GM18868 (cell line): ENCODE measurements around the gene DCAF4.

ENCODE experiments used
- ATAC-seq: cut with Tn5 transposase; IDR thresholded peaks from one replicate; pipeline ENCODE4 v1.9.1; 2021; ENCODE audit warnings: mild to moderate bottlenecking, moderate library complexity; ENCODE audit not compliant: unreplicated experiment

Gene DCAF4, protein sequence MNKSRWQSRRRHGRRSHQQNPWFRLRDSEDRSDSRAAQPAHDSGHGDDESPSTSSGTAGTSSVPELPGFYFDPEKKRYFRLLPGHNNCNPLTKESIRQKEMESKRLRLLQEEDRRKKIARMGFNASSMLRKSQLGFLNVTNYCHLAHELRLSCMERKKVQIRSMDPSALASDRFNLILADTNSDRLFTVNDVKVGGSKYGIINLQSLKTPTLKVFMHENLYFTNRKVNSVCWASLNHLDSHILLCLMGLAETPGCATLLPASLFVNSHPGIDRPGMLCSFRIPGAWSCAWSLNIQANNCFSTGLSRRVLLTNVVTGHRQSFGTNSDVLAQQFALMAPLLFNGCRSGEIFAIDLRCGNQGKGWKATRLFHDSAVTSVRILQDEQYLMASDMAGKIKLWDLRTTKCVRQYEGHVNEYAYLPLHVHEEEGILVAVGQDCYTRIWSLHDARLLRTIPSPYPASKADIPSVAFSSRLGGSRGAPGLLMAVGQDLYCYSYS

GRCh38 chr14:72926292-72927028, at the start of gene DCAF4:
Gene DCAF4 (plus strand): TSS chr14:72926464. CDS start chr14:72937979, 11,515 bp downstream.
- peak; percentile 95 for ATAC-seq

- ATAC-seq = no peak
Observed at GRCh38 chr14:72876710-72877063, 49.6 kb upstream of the DCAF4 start.

GRCh38 chr14:72878746-72879145, 47.5 kb upstream of the DCAF4 start:
- no peak for ATAC-seq

DNA sequence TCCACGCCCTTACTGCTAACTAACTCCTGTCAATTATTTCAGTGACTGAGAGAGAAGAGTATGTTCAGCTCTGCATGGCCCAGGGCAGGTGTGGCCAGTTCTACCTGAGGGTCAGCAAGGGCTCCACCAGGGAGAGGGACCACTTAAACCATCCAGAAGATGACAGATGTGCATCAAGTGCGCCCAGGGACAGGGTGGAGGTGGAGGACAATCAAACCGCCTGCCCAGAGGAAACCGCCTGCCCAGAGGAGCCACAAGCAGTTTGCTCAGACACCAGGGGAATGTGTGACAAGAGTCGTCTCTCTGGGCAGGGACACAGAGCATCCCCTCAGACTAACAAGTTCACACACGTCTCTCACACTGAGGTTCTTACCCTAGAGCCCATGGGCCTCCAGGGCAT, 46.8 kb upstream of the DCAF4 start:
- ATAC-seq = no peak

DNA sequence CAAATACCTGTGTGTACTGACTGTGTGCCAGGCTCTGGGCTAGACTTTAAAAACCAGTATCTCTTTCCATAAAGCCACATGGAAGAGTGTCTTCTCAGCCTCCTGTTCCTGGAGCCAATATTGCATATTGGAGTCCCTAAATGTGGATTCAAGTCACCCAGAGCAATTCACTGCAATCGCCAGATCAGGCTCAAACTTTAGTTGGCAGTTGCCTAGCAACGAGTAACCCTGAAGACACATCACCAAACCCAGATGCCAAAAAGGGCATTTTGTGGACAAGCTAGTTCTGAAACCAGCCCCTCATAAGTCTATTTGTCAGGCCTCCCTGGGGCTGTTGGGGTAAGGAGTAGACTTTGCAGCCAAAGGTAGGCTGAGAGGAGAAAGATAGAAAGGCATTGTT, 46.1 kb upstream of the DCAF4 start:
- ATAC-seq = no peak

DNA sequence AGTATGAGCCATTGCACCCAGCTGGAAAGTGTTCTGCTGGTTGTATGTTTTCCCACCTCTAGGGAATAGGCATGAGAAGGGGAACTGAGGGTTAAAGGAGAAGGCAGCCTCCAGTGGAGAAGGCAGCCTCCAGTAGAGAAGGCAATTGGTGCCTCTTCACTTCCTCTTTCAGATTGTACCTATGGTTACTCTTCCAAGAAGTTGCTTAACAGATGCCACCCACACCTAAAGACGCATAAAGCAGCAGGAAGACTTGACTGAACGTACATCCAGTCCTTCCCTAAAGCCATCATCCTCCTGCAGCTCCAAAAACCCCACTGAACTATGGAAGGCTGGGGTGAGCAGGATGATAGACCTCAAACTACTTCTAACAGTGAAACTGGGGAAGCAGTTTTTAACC, 45.4 kb upstream of the DCAF4 start:
- no peak for ATAC-seq

GRCh38 chr14:72881543-72881942, 44.7 kb upstream of the DCAF4 start:
- ATAC-seq = no peak

- ATAC-seq = no peak
Observed at GRCh38 chr14:72882047-72882446, 44.2 kb upstream of the DCAF4 start.

DNA sequence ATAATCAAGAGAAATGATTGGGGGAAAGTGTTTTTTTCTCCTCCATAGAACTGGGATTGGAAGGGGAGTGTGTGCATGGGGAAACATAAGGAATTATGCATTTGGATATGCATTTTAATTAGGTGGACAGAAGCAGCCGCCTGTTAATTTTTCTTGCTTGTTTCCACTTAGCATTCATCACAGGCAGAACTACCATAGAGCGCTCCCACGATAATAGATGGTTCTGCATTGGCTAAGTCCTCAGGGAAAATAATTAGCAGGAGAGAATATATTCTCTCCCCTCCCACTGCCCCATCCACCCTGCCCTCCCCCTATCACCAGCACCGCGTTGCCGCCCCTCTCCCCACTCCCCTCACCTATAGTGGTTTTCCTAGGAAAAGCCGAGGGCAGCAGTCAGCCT, 43.8 kb upstream of the DCAF4 start:
- no peak for ATAC-seq

GRCh38 chr14:72883109-72883508, 43.2 kb upstream of the DCAF4 start:
- ATAC-seq = no peak

GRCh38 chr14:72883961-72884360, 42.3 kb upstream of the DCAF4 start:
- peak; percentile 48 for ATAC-seq

- no peak for ATAC-seq
Observed at GRCh38 chr14:72884386-72884785, 41.9 kb upstream of the DCAF4 start.

DNA sequence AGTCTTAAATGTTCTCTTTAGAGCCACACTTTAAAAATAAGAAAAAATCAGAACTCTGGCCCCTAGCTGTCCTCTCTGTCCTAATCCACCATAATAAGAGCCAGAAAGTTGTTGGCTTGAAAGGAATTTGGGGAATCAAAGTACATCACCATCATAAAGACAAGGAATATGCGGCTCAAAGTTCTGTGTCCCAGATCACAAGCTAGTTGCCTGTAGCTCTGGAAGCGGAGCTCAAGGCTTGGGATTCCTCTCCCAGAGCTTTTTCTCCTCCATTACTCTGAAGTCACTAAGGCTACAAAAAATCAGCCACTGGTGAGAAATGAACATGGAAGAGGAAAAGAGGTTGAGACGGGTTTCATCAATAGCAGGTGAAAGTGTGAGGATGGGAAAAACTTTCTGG, 38.8 kb upstream of the DCAF4 start:
- no peak for ATAC-seq

GRCh38 chr14:72888192-72888591, 38.1 kb upstream of the DCAF4 start:
- no peak for ATAC-seq

GRCh38 chr14:72888636-72889201, 37.5 kb upstream of the DCAF4 start:
- no peak for ATAC-seq

DNA sequence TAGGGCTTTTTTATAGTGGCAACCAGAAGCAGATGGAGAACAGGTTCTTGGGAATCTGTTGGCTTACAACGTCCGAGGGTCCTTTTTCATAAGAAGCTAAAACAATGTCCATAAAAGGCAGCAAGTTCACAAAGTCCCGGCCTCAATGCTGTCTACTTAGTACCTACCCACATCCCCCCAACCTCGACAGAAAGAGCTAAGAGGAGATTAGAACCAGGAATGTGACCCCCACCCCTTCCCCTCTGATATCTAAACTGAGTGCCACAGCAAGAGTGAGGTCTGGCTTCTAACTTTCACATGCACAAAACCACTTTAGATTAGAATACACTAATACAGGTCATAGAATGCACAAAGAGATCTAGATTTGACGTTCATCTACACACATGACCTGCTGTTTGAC, 36.9 kb upstream of the DCAF4 start:
- no peak for ATAC-seq

- no peak for ATAC-seq
Observed at GRCh38 chr14:72891666-72892102, 34.6 kb upstream of the DCAF4 start.

DNA sequence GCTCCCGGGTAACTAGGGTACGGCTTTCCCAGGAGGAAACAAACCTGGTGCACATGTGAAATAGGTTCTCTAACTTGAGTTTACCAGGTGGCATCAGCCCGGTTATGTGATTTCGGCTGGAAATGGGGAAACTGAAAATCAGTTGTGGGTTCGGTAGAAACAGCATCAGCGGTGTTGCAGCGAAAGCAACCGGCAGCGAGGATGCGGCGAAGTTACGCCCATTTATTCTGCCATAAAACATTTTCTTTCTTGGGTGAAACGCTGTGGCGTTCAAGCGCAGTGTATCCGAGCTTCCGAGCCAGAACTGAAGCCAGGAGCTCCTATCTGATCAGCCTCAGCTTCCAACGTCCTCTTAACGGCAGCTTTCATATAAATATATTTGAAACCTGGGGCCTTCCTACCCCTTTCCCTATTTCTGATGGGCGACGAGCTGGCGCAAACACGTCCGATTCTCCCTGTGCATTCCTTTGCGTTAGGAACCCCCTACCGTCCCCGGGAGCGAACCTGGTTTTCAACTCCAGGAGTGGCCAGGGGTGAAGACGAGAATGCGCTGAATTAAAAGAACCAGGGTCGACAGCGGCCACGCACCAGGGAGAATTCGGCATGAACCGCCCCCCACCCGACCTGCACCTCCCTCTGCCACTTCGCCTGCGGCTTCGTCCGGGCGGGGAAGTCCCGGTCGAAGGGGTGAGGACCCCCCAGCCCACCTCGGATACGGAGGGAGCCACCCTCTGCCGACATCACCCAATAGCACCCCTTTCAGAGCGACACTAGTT, 34.0 kb upstream of the DCAF4 start:
- ATAC-seq = no peak

- peak; percentile 14 for ATAC-seq
Observed at GRCh38 chr14:72892879-72893635, 33.2 kb upstream of the DCAF4 start.

DNA sequence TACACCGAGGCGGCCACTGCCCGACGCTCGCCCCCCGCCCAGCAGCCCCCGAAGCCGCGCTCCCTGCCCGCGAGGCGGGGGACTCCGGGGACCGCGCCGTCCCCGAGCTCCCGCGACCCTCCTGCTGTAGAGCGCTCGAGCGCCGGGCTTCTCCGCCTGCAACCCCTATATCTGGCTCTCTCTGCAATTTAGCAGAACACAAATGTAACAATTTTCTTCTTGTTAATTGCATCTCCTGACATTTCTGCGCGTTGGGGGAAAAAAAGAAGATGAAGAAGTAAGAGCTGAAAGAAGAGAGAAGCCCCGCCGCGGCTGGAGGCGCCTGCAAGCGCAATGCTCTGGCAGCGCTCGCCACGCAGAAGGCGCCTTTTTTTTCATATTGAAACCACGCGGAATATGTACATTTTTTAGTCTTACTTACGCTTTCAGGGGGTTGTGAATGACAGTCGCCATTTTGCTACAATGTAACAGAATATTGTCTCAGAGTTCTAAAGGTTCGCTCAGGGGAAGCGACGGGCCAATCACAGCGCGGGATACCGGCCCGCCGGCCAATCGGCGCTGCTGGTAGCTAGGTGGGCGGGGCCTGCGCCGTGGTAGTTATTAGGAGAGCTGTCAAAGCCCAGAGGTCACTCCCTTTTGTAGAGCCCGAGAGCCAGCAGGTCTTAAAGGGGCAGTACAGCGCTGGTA, 32.5 kb upstream of the DCAF4 start, which contains the start of gene DPF3:
Gene DPF3 (minus strand): TSS at position 466 of the 687 bp plus-strand sequence. CDS start 13 bp downstream, at position 453.
- ATAC-seq = peak; percentile 97
